Measurements from ENCODE around the gene FUT7.

The FUT7 gene

DNA sequence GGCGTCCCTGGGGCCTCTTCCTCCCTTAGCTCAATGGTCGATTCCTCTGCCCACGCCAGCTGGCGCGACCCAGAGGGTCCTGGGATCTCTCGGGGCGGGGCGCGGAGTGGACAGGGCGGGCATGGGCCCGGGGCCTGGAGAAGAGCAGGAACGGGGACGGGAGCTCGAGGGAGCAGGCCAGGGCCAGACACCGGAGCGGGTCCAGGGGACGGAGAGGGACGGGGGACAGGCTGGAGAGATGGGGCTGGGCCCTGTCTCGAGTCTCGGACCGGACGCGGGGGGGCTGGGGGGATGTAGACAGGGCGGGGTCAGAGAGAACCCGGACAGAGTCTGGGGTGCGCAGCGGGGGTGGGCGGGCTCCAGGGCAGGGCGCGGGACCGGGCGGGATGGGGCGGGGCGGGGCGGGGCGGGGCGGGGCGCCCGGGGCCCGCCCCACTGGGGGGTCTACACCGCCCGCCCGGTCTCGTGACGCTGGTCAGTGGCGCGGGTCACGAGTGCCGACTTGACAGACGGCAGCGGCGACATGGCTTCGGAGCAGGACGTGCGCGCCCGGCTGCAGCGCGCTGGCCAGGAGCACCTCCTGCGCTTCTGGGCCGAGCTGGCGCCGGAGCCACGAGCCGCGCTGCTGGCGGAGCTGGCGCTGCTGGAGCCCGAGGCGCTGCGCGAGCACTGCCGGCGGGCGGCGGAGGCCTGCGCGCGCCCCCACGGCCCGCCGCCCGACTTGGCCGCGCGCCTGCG, 45.3 kb upstream of the FUT7 start, which contains the start of gene UAP1L1:
Gene UAP1L1, plus strand, starts transcription at position 508 of the 738 bp plus-strand sequence. Its CDS starts 16 bp downstream, at position 524.
- TF ChIP-seq, protein P1, sequence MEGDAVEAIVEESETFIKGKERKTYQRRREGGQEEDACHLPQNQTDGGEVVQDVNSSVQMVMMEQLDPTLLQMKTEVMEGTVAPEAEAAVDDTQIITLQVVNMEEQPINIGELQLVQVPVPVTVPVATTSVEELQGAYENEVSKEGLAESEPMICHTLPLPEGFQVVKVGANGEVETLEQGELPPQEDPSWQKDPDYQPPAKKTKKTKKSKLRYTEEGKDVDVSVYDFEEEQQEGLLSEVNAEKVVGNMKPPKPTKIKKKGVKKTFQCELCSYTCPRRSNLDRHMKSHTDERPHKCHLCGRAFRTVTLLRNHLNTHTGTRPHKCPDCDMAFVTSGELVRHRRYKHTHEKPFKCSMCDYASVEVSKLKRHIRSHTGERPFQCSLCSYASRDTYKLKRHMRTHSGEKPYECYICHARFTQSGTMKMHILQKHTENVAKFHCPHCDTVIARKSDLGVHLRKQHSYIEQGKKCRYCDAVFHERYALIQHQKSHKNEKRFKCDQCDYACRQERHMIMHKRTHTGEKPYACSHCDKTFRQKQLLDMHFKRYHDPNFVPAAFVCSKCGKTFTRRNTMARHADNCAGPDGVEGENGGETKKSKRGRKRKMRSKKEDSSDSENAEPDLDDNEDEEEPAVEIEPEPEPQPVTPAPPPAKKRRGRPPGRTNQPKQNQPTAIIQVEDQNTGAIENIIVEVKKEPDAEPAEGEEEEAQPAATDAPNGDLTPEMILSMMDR (IDR thresholded peaks at IDR 0.05; ENCODE audit: low read depth, low read length) = no peak
- no peak for DNase-seq (ENCODE audit: extremely low read depth, low read depth)

DNA sequence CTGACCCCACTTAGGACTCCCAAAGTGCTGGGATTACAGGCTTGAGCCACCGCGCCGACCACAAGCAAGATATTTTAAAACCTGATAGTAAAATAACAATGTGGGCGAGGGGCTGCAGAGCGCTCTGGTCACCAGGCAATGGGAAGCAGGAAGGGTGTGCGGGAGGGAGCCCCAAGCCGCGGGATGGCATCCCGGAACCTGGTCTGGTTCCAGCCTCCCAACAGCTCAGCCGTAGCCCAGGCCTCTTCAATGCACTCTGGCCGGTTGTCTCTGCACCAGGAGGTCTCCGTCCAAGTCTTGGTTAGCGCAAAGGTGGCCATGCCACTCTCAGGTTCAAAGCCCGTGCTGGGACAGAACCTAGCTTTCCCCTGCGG, 44.7 kb upstream of the FUT7 start:
- no peak for DNase-seq (ENCODE audit: extremely low read depth, low read depth)
- TF ChIP-seq, protein P1 (IDR thresholded peaks at IDR 0.05; ENCODE audit: low read depth, low read length) = no peak

DNA sequence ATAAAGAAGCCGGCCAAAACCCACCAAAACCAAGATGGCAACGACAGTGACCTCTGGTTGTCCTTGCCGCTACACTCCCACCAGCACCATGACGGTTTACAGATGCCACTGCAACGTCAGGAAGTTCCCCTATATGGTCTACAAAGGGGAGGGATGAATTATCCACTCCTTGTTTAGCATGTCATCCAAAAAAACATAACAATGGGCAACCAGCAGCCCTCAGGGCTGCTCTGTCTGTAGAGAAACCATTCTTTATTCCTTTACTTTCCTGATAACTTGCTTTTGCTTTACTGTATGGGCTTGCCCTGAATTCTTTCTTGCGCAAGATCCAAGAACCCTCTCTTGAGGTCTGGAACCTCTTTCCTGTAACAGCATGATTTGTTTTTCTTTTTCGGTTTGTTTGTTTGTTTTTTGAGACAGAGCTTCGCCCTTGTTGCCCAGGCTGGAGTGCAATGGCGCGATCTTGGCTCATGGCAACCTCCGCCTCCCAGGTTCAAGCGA, 43.4 kb upstream of the FUT7 start:
- DNase-seq (ENCODE audit: extremely low read depth, low read depth) = no peak
- TF ChIP-seq, protein P1 (IDR thresholded peaks at IDR 0.05; ENCODE audit: low read depth, low read length) = no peak

DNA sequence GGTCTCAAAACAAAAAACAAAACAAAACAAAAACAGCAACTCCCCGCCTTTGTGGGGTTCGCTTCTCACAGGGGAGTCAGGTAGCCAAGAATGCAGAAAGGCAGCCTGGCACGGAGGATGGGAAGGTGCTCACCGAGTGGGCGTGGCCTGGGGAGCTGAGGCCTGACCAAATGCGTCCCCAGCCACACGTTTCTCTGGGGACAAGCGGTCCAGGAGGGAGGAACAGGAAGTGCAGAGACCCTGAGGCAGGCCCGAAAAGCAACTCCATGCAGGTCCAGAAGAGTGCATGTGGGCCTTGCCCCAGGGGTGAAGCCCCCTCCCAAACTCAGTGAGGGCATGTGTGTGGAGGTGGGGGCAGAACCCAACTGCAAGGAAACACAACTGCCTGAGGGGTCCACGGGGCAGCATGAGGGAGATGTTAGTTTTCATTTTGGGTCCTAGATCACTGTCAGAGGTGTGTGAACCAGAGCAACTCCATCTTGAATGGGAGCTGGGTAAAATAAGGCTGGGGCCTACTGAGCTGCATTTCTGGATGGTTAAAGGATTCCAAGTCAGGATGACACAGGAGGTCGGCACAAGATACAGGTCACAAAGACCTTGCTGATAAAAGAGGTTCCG, 42.9 kb upstream of the FUT7 start:
- DNase-seq (ENCODE audit: extremely low read depth, low read depth) = no peak
- TF ChIP-seq, protein P1 (IDR thresholded peaks at IDR 0.05; ENCODE audit: low read depth, low read length) = no peak

DNA sequence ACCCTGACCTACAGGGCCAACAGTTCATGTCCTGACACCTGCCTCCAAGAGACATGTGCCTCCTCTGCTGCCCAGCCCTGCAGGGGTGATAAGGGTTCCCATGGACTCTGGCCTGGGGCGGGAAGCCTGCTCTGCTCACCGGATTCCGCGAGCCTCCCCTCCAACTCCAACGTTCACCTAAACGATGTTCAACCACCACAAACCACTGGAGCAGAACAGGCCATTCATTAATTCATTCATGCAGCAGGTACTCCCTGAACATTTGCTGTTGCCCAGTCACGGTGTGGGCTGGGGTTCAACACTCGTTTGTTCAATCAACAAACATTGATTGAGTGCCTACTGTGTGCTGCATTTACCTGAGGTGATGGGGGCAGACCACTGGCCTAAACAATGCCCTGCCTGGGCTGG, 42.1 kb upstream of the FUT7 start:
- TF ChIP-seq, protein P1 (IDR thresholded peaks at IDR 0.05; ENCODE audit: low read depth, low read length) = no peak
- no peak for DNase-seq (ENCODE audit: extremely low read depth, low read depth)

DNA sequence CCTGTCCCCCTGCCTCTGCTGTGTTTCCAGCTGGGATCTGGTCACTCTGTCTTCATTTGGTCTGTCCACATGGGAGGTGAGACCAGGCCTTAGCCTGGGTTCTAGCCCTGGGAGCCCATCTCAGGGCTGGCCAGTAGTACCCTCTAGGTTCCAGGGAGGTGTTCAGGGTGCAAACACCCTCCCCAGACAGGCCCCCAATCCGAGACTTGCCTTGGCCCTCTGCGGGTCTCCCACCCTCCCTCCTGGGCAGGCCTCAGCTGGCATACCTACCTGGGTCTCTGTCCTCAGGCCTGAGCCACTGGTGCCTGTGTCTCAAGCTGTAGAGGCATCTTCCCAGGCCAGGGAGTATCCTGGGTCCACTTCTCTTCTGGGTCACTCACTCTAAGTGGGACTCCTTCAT, 39.4 kb upstream of the FUT7 start:
- TF ChIP-seq, protein P1 (IDR thresholded peaks at IDR 0.05; ENCODE audit: low read depth, low read length) = no peak
- no peak for DNase-seq (ENCODE audit: extremely low read depth, low read depth)

DNA sequence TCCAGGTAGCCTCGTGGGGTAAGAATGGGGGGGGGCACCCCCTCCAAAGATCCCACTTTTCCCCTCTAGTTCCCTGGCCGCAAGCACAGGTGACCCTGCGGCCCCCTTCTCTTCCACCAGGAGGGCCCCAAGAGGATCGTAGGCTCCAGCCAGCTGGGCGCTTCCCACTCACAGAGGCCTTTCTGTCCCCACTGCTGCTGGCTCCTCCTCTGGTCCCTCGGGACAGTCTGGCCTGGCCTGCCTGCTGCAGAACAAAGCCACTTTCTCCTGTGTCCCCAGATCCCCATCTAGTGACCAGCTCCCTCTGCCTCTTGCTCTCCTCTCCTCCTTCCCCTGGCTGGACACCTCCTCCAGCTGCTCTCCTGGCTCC, 39.0 kb upstream of the FUT7 start:
- TF ChIP-seq, protein P1 (IDR thresholded peaks at IDR 0.05; ENCODE audit: low read depth, low read length) = no peak; the same call in 1 of the 2 replicates
- no peak for DNase-seq (ENCODE audit: extremely low read depth, low read depth)
